H9 (cell line): Measurements from ENCODE around the gene UNC5B. TPM values are rescaled to one million over a fixed set of nuclear protein-coding genes. Genes with fewer than 3 reads are reported as not detected.
A peak's percentile ranks its signal among the peaks of the same experiment; 100 is the strongest.

Source experiments
- DNase-seq: peaks from one replicate; pipeline ENCODE4 v3.0.0-alpha.2; 2017
- H2AFZ ChIP-seq: one replicate; pipeline ENCODE4 v1.6.1; 2013; ENCODE audit warnings: mild to moderate bottlenecking, low read length, control low read depth, moderate library complexity
- H2AK5ac ChIP-seq: 2 replicates; pipeline ENCODE4 v1.6.1; 2013; ENCODE audit warnings: low read length, control low read depth, mixed read lengths; ENCODE audit not compliant: insufficient read length
- H2BK120ac ChIP-seq: one replicate; pipeline ENCODE4 v1.6.1; 2013; ENCODE audit warnings: low read depth, mild to moderate bottlenecking, low read length, control low read depth, inconsistent platforms; ENCODE audit not compliant: poor library complexity, severe bottlenecking
- H2BK12ac ChIP-seq: 2 replicates; pipeline ENCODE4 v1.6.1; 2013; ENCODE audit warnings: low read length, control low read depth, mixed read lengths, low read depth; ENCODE audit not compliant: insufficient read length
- H2BK15ac ChIP-seq: 2 replicates; pipeline ENCODE4 v1.6.1; 2013; ENCODE audit warnings: low read depth, low read length, control low read depth
- H2BK20ac ChIP-seq: one replicate; pipeline ENCODE4 v1.6.1; 2013; ENCODE audit warnings: low read depth, mild to moderate bottlenecking, low read length, control low read depth, inconsistent platforms; ENCODE audit not compliant: poor library complexity, severe bottlenecking
- H2BK5ac ChIP-seq: 2 replicates; pipeline ENCODE4 v1.6.1; 2013; ENCODE audit warnings: low read length, control low read depth, mixed read lengths; ENCODE audit not compliant: insufficient read length
- H3K14ac ChIP-seq: 2 replicates; pipeline ENCODE4 v1.6.1; 2013; ENCODE audit warnings: low read length, control low read depth; ENCODE audit not compliant: insufficient read depth
- H3K18ac ChIP-seq: 2 replicates; pipeline ENCODE4 v1.6.1; 2013; ENCODE audit warnings: low read depth, mild to moderate bottlenecking, mixed read lengths, low read length, control low read depth; ENCODE audit not compliant: insufficient read length
- H3K23ac ChIP-seq: 2 replicates; pipeline ENCODE4 v1.6.1; 2013; ENCODE audit warnings: low read length, control low read depth, mixed read lengths, low read depth; ENCODE audit not compliant: insufficient read length
- H3K23me2 ChIP-seq: 2 replicates; pipeline ENCODE4 v1.6.1; 2013; ENCODE audit warnings: low read depth, mild to moderate bottlenecking, mixed read lengths, low read length, control low read depth; ENCODE audit not compliant: insufficient read length, poor library complexity, severe bottlenecking
- H3K27ac ChIP-seq: 2 replicates; pipeline ENCODE4 v1.5.1; 2013; ENCODE audit warnings: low read length, control low read depth, mixed read lengths, low read depth; ENCODE audit not compliant: insufficient read length
- H3K27me3 ChIP-seq: 2 replicates; pipeline ENCODE4 v1.6.1; 2013; ENCODE audit warnings: low read length, control low read depth, inconsistent platforms; ENCODE audit not compliant: insufficient read depth
- H3K4ac ChIP-seq: 2 replicates; pipeline ENCODE4 v1.6.1; 2013; ENCODE audit warnings: low read depth, mild to moderate bottlenecking, control low read depth, inconsistent platforms, low read length, moderate library complexity
- H3K4me1 ChIP-seq: 2 replicates; pipeline ENCODE4 v1.6.1; 2013; ENCODE audit warnings: low read length, control low read depth, inconsistent platforms; ENCODE audit not compliant: insufficient read depth
- H3K4me2 ChIP-seq: 2 replicates; pipeline ENCODE4 v1.6.1; 2013; ENCODE audit warnings: low read length, control low read depth, mixed read lengths; ENCODE audit not compliant: insufficient read length, insufficient read depth
- H3K56ac ChIP-seq: 2 replicates; pipeline ENCODE4 v1.6.1; 2013; ENCODE audit warnings: low read depth, mild to moderate bottlenecking, mixed read lengths, low read length, control low read depth; ENCODE audit not compliant: insufficient read length
- H3K79me1 ChIP-seq: 2 replicates; pipeline ENCODE4 v1.6.1; 2013; ENCODE audit warnings: low read depth, mild to moderate bottlenecking, moderate library complexity, low read length, control low read depth, inconsistent platforms; ENCODE audit not compliant: insufficient read depth, poor library complexity, severe bottlenecking
- H3K79me2 ChIP-seq: 2 replicates; pipeline ENCODE4 v1.6.1; 2013; ENCODE audit warnings: low read length, control low read depth, inconsistent platforms; ENCODE audit not compliant: insufficient read depth
- H3K9ac ChIP-seq: 2 replicates; pipeline ENCODE4 v1.6.1; 2013; ENCODE audit warnings: low read length, control low read depth, mixed read lengths; ENCODE audit not compliant: insufficient read length; ENCODE audit errors: extremely low read depth
- H3K9me3 ChIP-seq: one replicate; pipeline ENCODE4 v1.6.1; 2013; ENCODE audit warnings: low read depth, low read length, inconsistent platforms; ENCODE audit not compliant: control insufficient read depth
- H3T11ph ChIP-seq: one replicate; pipeline ENCODE4 v1.6.1; 2013; ENCODE audit warnings: mild to moderate bottlenecking, low read length, control low read depth, inconsistent platforms
- H4K20me1 ChIP-seq: one replicate; pipeline ENCODE4 v1.6.1; 2013; ENCODE audit not compliant: control insufficient read depth, insufficient read length, insufficient read depth
- H4K5ac ChIP-seq: 2 replicates; pipeline ENCODE4 v1.6.1; 2013; ENCODE audit warnings: low read depth, mild to moderate bottlenecking, mixed read lengths, low read length, control low read depth; ENCODE audit not compliant: insufficient read length
- H4K8ac ChIP-seq: replicated peaks from 2 replicates; pipeline ENCODE4 v1.6.1; 2013; ENCODE audit warnings: low read length, control low read depth, mixed read lengths, low read depth; ENCODE audit not compliant: insufficient read length
- H4K91ac ChIP-seq: 2 replicates; pipeline ENCODE4 v1.6.1; 2013; ENCODE audit warnings: low read depth, mild to moderate bottlenecking, moderate library complexity, mixed read lengths, low read length, control low read depth; ENCODE audit not compliant: insufficient read length
- H3K27ac Mint-ChIP-seq, 3 experiments: 2 replicates in 2 of 3; 3 replicates in 1 of 3; pipeline ENCODE4 v1.8.0; 2020 to 2021; ENCODE audit warnings: mixed read lengths in 3 of 3, mild to moderate bottlenecking in 1 of 3, moderate library complexity in 1 of 3
- H3K27me3 Mint-ChIP-seq: 2 replicates; pipeline ENCODE4 v1.8.0; 2021; ENCODE audit warnings: low read depth, mild to moderate bottlenecking, moderate library complexity, mixed read lengths
- H3K36me3 Mint-ChIP-seq, 3 experiments: 2 replicates in 2 of 3; 3 replicates in 1 of 3; pipeline ENCODE4 v1.8.0; 2020 to 2021; ENCODE audit warnings: low read depth in 3 of 3, mixed read lengths in 3 of 3; ENCODE audit not compliant: insufficient read depth in 1 of 3
- H3K4me1 Mint-ChIP-seq, 2 experiments: 2 replicates each; pipeline ENCODE4 v1.8.0; 2020; ENCODE audit warnings: mixed read lengths in 2 of 2
- H3K4me3 Mint-ChIP-seq, 2 experiments: 2 replicates in 1 of 2; 3 replicates in 1 of 2; pipeline ENCODE4 v1.8.0; 2020 to 2021; ENCODE audit warnings: mild to moderate bottlenecking in 2 of 2, mixed read lengths in 2 of 2, moderate library complexity in 1 of 2
- H3K9me3 Mint-ChIP-seq, 2 experiments: 2 replicates in 1 of 2; 3 replicates in 1 of 2; pipeline ENCODE4 v1.8.0; 2020; ENCODE audit warnings: mild to moderate bottlenecking in 2 of 2, mixed read lengths in 2 of 2, moderate library complexity in 1 of 2
- CTCF ChIP-seq: fragments of 200-600 bp; sonication (generic); conservative IDR thresholded peaks from 3 replicates; pipeline ENCODE4 v1.8.0; 2021; ENCODE audit warnings: antibody characterized with exemption, mild to moderate bottlenecking
- WGBS: extraction: QIAGEN DNeasy Blood & Tissue Kit; methylation state at CpG from one replicate; pipeline ENCODE4 v1.1.7; 2013; ENCODE audit warnings: missing lambda C conversion rate, low lambda C conversion rate, mixed read lengths; ENCODE audit not compliant: insufficient read length; ENCODE audit errors: extremely low coverage; 5-methylcytosine and 5-hydroxymethylcytosine counted together
- total RNA-seq: library from RNA; stranded (reverse); gene quantifications from 2 replicates; pipeline ENCODE4 v1.2.1, GENCODE V29; 2021

Gene UNC5B
- total RNA-seq, 1 experiment from 2014 or later = 28.4 TPM

GRCh38 chr10:71263376-71263775 is 51.0 kb downstream of the UNC5B start:
- H3K18ac ChIP-seq = no peak overlapping the region
- H4K8ac ChIP-seq = no peak overlapping the region
- H3K27ac ChIP-seq = no peak overlapping the region
- Mint-ChIP-seq H3K36me3 (no peaks in the 10 kb centered on the region; a peak in 2 of 7 replicates), H3K4me1 (peaks cover 65 to 73% of the 10 kb centered on the region in 2 experiments), H3K4me3 (no peak overlapping the region; a peak in 1 of 5 replicates), H3K27me3 (peaks cover 4% of the 10 kb centered on the region), H3K27ac (peak overlapping the region in 1 of 3 experiments; percentile 53; a peak in 4 of 7 replicates), H3K9me3 (no peaks in the 10 kb centered on the region; a peak in 1 of 5 replicates)
- no peaks in the 10 kb centered on the region; the same call in 1 of the 2 replicates for H3K4me1 ChIP-seq
- no peak overlapping the region for H2AK5ac ChIP-seq
- H2BK20ac ChIP-seq = no peak overlapping the region
- H3K23me2 ChIP-seq = no peaks in the 10 kb centered on the region
- no peak overlapping the region for H2AFZ ChIP-seq
- no peak overlapping the region for H3K4ac ChIP-seq
- DNase-seq = no peak
- no CpG with 5 or more reads among the region's 9 CpGs for WGBS
- H2BK5ac ChIP-seq = no peak overlapping the region
- no peaks in the 10 kb centered on the region for H3K27me3 ChIP-seq
- H3K79me2 ChIP-seq = no peaks in the 10 kb centered on the region
- H2BK15ac ChIP-seq = no peak overlapping the region
- no peak overlapping the region for H4K91ac ChIP-seq
- no peaks in the 10 kb centered on the region for H4K20me1 ChIP-seq
- no peak overlapping the region for H3K9ac ChIP-seq
- H4K5ac ChIP-seq = no peak overlapping the region
- H3K23ac ChIP-seq = no peak overlapping the region
- H2BK120ac ChIP-seq = no peak overlapping the region
- no peaks in the 10 kb centered on the region for H3K9me3 ChIP-seq
- no peak overlapping the region for H3K4me2 ChIP-seq
- no peaks in the 10 kb centered on the region for H3K79me1 ChIP-seq
- no peak overlapping the region for H3T11ph ChIP-seq
- no peak overlapping the region for H2BK12ac ChIP-seq
- TF ChIP-seq CTCF = no peak
- H3K14ac ChIP-seq = no peak overlapping the region; the same call in 1 of the 2 replicates
- no peak overlapping the region for H3K56ac ChIP-seq
